Ascending aorta (tissue), 2 donors: ENCODE results near the gene LHFPL3. TPM values are rescaled to one million over a fixed set of nuclear protein-coding genes. Genes with fewer than 3 reads are reported as not detected.

Experiments
- DNase-seq, 2 donors: peaks; one replicate each; pipeline ENCODE4 v3.0.0-alpha.2; 2019; ENCODE audit warnings: low spot score in 2 of 2
- H3K27ac ChIP-seq, 2 donors: fragments of 200-600 bp; sonication (generic); one replicate each; pipeline ENCODE4 v1.5.1; 2016 to 2017; ENCODE audit warnings: mild to moderate bottlenecking in 1 of 2
- H3K27me3 ChIP-seq: fragments of 200-600 bp; sonication (generic); one replicate; pipeline ENCODE4 v1.5.1; 2017
- H3K36me3 ChIP-seq, 2 donors: fragments of 200-600 bp; sonication (generic); one replicate each; pipeline ENCODE4 v1.5.1; 2016
- H3K4me1 ChIP-seq, 2 donors: fragments of 200-600 bp; sonication (generic); one replicate each; pipeline ENCODE4 v1.5.1; 2016 to 2017; ENCODE audit warnings: mild to moderate bottlenecking in 1 of 2
- H3K4me3 ChIP-seq, 2 donors: fragments of 200-600 bp; sonication (generic); one replicate each; pipeline ENCODE4 v1.5.1; 2016 to 2017; ENCODE audit warnings: mild to moderate bottlenecking in 1 of 2
- H3K9me3 ChIP-seq, 2 donors: fragments of 200-600 bp; sonication (generic); one replicate each; pipeline ENCODE4 v1.5.1; 2016
- CTCF ChIP-seq, 3 experiments: fragments of 200-600 bp in 2 of 3; fragments of 450-650 bp in 1 of 3; sonication (generic) in 2 of 3; IDR thresholded peaks; one replicate each; pipeline ENCODE4 v1.5.1; 2016 to 2019; ENCODE audit warnings: antibody characterized with exemption in 3 of 3, mild to moderate bottlenecking in 1 of 3, moderate library complexity in 1 of 3
- intact Hi-C: fragments of 100-400 bp; cut with DNase I; formaldehyde crosslinking; loops from one replicate; pipeline ENCODE4 v1.15.1; 2023
- total RNA-seq: library from RNA; depleted of rRNA; stranded (reverse); fragments of >200 nt; gene quantifications from one replicate; pipeline ENCODE4 v1.1.0, GENCODE V29; 2016

LHFPL3 gene
- total RNA-seq, 1 donor from 2014 or later: not detected

GRCh38 chr7:104928721-104929400, 600.5 kb downstream of the LHFPL3 start:
- no peak for DNase-seq
- H3K4me1 ChIP-seq: no peaks in the 10 kb centered on the region
- no peaks in the 10 kb centered on the region for H3K9me3 ChIP-seq
- no peak overlapping the region for H3K4me3 ChIP-seq
- no peak overlapping the region for H3K27ac ChIP-seq
- no peaks in the 10 kb centered on the region for H3K36me3 ChIP-seq
- no peaks in the 10 kb centered on the region for H3K27me3 ChIP-seq
- TF ChIP-seq CTCF (IDR thresholded peaks at IDR 0.05): no peak
- intact Hi-C loops: loop anchor here (10.0 kb wide), 1 partner anchor 556 kb away; no protein-coding TSS in a partner anchor

DNA sequence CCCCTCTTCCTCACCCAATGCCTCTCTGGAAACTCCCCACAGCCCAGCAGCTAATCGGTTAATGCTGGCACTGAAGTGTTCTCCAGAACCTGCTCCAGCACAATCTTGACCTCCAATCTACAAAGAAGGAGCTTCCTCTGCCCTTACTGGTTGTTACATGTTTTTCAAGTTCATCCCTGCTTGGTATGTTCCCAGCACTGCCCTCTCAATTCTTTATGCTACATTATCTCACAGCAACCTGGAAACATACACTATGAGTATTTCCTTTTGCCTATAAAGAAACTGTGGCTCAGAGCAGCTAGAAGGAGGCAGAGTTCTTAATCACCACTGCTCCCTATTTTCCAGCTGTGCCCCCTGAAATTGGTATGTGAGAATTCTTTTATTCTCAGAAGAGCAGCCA, 601.5 kb downstream of the LHFPL3 start:
- H3K4me3 ChIP-seq: no peak overlapping the region
- H3K27ac ChIP-seq: no peak overlapping the region
- H3K27me3 ChIP-seq: no peaks in the 10 kb centered on the region
- intact Hi-C loops: loop anchor here (10.0 kb wide), 1 partner anchor 555 kb away; no protein-coding TSS in a partner anchor
- no peaks in the 10 kb centered on the region for H3K4me1 ChIP-seq
- H3K36me3 ChIP-seq: no peaks in the 10 kb centered on the region
- TF ChIP-seq CTCF (IDR thresholded peaks at IDR 0.05): no peak
- no peaks in the 10 kb centered on the region for H3K9me3 ChIP-seq
- no peak for DNase-seq

DNA sequence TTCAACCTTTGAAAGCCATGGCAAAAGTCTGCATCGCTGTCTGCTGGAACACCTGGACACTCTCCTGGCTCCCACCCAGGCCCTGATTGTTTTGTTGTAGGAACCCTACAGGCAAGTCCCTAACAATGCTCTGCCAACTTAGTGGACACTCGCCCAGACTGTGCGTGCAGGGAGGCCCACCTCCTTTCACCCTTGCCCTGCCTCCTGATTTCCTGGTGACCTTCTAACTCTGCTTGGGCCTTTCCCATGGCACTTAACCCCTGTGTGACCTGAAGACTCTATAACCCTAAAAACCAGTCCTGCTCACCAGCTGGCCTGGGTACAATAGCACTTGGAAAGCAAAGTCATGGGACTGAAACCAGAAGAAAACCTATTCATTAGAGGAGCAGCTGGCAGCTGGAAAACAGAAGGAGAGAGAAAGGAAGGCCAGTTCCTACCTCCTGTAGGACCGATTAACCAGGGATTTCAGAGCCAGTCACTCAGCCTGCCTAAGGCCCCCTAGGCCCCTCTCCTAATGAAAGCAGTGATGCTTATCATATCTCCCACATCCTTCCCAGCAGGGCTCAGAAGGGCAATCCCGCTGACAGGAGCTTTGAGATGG, 602.9 kb downstream of the LHFPL3 start:
- no peak overlapping the region for H3K4me3 ChIP-seq
- H3K9me3 ChIP-seq: no peaks in the 10 kb centered on the region
- no peaks in the 10 kb centered on the region for H3K4me1 ChIP-seq
- H3K27ac ChIP-seq: no peak overlapping the region
- H3K36me3 ChIP-seq: no peaks in the 10 kb centered on the region
- intact Hi-C loops: no loop called here
- DNase-seq: no peak
- no peaks in the 10 kb centered on the region for H3K27me3 ChIP-seq
- TF ChIP-seq CTCF (IDR thresholded peaks at IDR 0.05): no peak

GRCh38 chr7:104933022-104933421, 604.6 kb downstream of the LHFPL3 start:
- Histone ChIP-seq H3K27me3 (no peaks in the 10 kb centered on the region), H3K4me1 (no peaks in the 10 kb centered on the region), H3K27ac (no peak overlapping the region), H3K4me3 (no peak overlapping the region), H3K36me3 (no peaks in the 10 kb centered on the region), H3K9me3 (no peaks in the 10 kb centered on the region)
- no peak for DNase-seq
- intact Hi-C loops: no loop called here
- no peak for TF ChIP-seq CTCF (IDR thresholded peaks at IDR 0.05)

- no peak for DNase-seq
- Histone ChIP-seq H3K27me3 (no peaks in the 10 kb centered on the region), H3K27ac (no peak overlapping the region), H3K9me3 (no peaks in the 10 kb centered on the region), H3K36me3 (no peaks in the 10 kb centered on the region), H3K4me3 (no peak overlapping the region), H3K4me1 (no peaks in the 10 kb centered on the region)
- no peak for TF ChIP-seq CTCF (IDR thresholded peaks at IDR 0.05)
- intact Hi-C loops: no loop called here
Observed at GRCh38 chr7:104933521-104933988, 605.2 kb downstream of the LHFPL3 start.
